HG02623 (cell line): ENCODE data around the gene DLK1.

ENCODE experiments used
- ATAC-seq: cut with Tn5 transposase; IDR thresholded peaks from one replicate; pipeline ENCODE4 v1.9.1; 2021; ENCODE audit warnings: moderate library complexity; ENCODE audit not compliant: unreplicated experiment

DLK1 gene

DNA sequence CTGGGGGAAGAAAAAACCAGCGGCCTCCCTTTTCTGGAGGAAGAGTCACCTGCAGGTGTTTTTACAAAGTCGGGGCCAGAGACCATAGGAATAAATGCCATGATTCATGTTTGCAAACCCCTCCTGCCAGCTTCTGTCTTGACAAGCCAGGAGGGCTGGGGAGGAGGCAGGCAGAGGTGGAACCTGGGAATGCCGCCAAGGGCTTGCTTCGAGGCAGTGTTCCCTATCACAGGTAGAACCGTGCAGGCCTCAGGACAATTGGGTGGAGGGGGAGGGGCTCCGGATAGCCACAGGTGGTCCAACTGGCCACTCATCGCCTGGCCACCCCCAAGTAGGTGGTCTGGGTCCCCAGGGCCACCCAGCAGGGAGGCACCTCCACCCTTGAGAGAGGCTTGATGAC is 14.2 kb upstream of the DLK1 start:
- no peak for ATAC-seq

DNA sequence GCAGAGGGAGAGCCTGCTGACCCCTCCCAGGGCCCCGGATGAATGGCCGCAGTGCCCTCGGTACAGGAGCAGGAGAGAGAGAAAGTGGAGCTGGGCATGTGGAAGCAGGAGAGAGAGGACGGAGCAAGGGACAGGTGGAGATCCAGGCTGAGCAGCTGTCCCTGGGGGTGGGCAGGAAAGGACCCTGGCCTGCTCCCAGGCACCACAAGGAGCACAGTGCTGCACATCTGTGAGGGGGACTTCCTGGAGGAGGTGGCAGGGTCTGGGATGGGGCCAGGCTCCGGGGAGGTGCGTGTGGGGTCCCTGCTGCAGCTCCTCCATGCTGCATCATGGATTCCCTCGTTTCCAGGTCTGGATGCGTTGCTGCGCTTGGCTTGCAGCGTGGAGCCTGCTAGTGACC is 13.0 kb upstream of the DLK1 start:
- no peak for ATAC-seq

DNA sequence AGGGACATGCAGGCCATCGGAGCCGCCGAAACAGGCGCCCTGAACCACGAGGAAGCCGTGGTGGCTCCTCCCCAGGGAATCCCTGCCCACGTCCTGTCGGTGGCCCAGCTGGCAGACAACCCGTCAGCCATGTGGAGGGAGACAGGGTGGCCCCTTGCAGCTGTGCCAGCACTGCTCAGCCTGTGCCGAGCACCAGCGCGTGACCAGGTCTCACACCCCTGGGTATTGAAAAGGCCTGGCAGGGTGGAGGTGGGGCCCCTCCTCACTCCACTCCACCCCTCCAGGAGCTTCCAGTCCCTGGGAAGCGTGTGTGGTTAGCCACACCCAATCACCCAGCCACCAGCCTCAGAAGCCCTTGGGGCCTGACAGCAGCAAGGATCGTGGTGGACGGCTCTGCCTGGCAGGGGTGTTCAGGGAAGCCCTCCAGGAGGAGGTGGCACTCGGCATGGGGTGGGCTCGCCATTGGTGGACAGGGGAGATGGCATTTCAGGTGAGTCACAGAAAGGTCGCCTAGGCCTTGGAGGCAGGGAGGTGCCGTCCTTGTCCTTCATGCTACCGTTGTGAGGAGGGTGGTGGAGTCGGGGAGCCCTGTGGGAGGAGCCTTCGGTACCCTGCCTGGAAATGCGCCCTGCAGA is 12.3 kb upstream of the DLK1 start:
- ATAC-seq, result no peak

DNA sequence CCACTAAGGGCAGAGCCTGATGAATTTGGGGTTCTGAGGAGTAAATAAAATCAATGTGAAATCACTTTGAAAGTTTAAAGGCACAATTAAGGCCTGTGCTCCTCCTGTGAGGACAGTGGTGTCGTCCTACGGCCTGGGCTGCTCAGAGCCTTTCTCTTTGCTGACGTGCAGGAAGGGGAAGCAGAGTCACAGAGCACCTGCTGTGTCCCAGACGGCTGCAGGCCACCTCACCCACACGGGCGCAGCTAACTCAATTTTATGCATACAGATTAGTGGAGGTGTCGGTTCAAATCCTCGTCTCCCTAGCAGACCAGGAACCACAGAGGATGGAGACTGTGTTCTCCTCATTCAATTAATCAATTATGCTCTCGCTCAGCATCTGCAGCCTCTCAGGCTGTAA is 11.4 kb upstream of the DLK1 start:
- ATAC-seq, result no peak

DNA sequence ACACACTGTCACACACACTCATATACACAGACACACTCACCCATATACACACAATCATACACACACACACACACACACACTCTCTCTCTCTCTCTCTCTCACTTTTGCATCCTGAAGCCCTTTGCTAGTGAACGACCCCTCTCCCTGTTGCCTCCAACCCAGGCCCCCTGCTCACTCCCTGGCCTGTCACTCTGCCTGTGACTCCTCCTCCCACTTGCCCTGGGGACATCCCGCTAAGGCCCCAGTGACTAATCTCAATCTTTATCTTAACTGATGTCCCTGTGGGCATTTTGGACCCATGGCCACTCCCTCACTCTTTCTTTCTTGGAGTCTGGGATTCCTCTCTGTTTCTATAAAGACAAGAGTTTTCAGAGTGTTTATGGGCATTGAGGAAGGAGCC is 10.9 kb upstream of the DLK1 start:
- ATAC-seq, result no peak

DNA sequence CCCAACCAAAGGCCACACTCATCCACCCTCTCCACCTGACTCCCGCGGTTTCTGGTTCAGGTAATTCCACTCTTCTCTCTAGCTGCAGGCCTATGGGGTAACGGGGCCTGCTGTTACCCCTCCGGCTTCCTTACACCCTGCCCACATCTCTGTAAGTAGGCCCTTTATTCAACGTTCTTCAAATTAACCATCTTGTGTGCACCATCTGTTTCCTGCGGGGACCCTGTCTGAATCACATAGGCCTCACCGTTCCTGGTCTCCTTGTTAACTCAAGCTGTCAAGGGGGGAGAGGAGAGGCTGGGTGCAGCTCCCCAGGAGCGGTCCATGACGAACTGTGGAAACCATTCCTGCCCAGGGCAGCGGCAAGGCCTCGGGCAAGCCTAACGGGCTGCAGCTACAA is 9.3 kb upstream of the DLK1 start:
- no peak for ATAC-seq

DNA sequence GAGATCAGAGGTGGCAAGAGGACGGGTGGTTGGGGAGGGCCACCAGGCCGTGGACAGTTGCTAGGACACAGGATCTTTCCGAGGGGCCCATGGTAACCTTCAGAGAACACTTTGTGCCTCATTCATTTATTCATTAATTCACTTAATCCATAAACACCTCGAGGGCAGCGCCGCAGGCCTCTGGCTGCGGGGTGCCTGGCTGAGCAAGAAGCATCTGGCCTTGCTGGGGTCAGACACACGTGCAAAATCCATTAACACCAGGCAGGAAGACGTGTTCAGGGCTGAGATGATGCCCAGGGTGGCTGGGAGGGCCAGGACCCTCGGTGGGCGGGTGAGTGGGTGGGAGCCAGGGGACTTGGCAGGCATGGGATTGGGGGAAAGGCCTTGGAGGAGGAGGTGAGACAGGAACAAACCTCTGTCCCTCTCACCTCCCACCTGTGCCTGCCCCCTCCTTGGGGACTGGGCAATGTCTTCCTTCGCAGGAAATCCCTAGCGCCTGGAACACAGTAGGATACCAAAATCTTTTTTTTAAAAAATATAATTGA is 6.6 kb upstream of the DLK1 start:
- no peak for ATAC-seq

DNA sequence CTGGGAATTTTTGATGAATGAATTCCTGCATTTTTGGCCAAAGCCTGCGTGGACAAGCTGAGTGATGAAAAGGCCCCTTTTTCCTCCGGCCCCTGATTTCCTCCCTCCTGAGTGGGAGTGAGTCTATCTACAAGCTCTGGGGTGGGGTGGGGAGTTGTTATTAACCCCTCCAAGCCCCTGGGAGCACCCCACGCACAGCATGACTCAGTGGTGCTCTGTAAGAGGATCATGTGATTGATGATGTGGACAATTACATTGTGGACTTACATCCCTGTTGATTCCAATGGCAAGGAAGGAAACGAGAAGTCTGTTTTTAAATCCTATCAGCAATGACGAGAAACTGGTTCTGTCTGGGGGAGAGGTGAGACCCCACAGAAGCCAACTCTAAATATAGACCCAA is 5.1 kb upstream of the DLK1 start:
- no peak for ATAC-seq

DNA sequence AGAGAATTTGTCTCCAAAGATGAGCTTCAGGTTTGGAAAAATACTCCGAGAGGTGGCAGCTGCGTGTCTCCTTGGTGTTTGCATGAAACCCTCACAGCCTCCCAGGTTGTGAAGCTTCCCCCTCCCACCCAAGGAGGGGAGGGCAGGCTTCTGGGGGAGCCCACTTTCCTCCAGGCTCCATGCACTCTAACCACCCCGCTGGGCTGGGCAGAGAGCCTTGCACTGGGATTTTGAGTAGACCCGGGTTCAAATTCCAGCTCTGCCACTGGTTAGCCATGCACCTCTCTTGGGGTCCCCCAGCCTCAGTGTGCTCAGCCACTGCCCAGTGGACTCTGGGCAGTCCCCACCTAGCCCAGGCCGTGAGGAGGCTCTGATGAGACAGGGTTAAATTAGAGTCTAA is 4.3 kb upstream of the DLK1 start:
- no peak for ATAC-seq

DNA sequence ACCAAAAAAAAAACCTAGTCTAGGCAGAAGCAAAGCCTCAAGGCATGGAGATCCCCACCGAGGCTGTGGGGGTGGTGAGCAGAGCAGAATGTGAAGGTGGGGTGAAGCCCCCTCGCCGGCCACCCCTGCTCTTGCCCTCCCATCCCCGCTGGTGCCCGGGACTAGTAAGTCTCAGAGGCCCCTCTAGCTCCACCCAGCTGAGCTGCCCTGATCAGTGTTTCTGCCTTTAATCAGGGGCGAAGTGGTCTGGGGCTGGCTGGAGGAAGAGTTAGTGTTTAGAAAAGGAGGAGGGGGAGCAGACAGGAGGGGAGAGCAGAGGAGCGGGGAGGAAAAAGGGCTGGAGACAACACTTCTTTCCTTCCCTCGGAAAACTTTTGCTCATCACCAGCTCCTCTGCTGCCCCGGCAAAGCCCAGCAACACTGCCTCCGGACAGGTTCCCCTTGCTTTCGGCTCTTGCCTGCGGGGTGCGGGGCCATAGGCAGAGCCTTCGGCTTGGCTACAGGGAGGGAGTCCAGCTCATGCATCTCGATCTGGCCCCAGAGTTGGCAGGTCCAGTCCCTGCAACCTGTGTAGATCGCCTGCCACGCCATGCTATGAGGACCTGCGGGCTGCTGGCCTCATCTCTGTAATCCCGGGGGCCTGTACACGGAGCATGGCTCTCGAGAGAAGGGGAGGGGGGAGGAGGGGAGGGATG is 3.4 kb upstream of the DLK1 start:
- no peak for ATAC-seq

DNA sequence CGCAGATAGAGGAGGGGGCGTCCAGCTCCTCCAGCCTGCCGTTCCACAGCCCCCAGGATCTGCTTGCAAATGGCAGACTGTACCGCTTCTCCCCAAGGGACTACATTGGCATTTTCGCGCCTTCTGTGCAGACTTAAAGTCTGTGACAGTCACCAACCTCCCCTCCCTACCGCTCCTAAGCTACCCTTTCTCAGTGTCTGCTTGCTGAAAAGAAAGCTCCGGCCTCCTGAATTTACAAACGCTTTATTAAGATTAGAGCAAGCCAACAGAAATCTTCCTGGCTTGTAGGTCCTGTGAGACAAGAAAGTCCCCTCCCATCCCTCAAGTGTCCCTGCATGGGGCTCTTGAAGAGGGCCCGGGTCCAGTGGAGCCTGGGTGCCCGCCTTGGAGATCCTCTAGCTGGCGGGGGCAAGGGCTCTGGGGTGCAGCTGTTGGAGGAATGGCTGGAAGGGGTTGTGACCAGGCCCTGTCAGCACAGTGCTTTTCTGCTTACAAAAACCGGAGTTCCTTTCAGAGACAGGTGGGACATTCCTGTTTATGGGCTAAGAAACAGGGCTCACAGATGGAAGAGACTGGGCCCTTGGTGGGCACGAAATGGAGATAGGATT is 2.8 kb upstream of the DLK1 start:
- ATAC-seq, result no peak

DNA sequence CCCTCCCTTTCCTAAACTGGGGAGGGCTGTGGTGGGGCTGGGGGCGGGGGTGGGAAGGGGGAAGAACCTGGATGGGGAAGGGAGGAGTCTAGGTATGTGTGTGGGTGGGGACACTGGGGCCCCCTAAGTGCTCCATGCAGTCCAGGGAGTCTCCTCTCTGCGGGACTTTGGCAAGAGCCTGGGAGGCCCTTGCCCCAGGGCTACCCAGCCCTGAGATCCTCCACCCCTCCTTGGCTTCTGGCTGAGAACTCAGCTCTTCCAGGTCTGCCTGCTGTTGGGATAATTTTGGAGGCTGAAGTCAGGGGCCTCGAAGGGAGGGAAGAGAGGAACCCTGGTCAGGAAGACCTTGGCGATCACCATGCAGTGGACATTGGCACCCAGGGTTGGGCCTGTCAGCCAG is 2.2 kb upstream of the DLK1 start:
- ATAC-seq, result no peak

DNA sequence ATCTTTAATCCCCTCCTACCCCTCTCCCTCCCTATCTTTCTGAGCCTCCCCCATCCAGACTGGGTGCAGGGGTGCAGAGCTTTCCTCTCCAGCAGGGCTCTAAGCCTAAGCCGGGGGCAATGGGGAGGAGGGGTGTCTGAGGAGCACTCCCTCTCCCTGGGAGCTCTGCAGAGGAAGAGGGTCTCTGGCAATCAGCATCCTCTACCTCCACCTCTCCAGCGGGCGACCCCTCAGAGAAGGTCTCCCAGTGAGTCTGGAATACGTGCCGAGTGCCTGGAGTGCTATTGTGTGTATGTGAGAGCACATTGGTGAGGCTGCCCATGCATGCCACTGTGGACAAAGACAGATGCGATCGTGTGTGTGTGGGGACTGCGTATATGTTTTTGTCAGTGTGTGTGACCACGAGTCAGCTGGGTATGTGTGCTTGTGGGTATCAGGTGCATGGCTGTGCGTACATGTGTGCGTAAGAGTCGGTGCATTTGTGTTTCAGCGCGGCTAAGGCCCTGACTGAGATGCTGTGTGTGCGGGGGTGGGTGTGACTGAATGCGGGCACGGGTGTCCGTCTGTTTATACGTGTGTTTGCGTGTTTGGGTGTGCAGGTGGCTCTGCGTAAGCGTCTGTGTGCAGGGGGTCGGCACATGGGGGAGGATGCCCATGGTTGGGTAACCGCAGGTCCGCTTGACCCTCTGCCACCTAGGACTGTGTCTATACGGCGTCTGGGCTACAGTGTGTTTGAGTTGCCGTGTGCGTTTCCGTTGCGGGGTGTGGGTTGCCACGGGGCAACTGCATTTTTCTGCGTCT is 905 bp upstream of the DLK1 start:
- ATAC-seq, result no peak

DNA sequence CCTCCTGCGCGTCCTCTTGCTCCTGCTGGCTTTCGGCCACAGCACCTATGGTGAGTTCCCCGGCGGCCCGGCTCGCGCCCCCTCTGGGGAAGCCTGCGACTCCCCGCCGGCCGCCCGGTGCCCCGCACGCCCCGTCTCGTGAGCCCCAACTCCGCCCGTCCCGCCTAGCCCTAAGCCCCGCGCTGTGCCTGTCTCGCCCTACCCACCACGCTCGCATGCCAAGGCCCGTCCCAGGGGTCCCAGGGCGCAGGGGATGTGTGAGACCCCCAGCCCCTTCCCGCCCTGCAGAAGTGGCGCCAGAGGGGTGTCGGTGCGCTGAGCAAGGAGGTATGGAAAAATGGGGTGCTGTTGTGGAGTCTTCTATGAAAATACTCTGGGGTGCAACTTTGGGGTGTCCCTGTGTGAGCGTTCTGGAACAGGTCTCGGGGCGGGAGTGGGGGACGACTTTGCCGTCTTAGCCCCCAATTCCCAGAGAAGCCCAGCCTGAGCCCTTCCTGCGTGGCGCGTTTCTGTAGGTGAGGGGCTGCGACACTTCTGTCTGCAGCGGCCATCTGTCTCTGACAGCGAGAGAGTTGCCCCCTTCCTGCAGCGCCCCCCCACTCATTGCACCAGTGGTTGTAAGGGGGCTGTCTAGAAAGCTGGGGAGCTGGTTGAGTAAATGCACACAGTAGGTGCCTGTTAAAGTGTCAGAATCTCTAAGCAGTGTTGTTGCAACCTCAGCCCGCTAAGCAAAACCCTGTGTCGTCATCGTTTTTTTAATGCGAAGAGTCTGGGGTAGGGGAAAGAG is 587 bp downstream of the DLK1 start:
- no peak for ATAC-seq

DNA sequence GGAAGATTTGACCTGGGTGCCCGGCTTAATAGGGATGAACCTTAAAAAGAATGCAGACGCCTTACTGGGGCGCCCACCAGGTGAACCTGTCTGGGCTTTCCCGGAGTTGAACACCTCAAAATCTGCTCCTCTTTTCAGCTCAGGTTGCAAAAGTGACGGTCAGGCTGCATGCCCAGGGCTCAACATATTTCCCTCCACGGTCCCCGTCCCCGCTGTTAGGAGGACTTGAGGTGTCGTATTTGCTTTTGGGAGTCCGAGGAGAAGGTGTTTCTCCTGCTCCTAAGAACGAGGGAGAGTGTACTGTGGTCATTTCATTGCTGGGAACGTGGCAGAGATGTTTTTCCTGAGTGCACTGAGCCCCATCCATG is 1.2 kb downstream of the DLK1 start:
- ATAC-seq, result no peak

DNA sequence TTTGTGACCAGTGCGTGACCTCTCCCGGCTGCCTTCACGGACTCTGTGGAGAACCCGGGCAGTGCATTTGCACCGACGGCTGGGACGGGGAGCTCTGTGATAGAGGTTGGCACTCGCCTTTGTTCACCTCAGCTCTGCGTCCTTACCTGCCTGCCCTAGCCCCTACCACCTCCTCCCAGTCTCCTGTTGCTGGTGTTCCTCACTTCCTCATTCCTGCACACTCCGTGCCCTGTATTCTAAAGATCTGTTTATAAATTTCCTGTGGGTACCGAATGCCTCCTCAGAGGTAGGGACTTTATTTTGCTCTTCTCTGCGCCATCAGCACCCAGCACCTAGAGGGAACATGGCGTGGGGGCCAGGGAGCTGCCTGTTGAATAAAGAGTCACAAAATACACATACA is 2.3 kb downstream of the DLK1 start:
- ATAC-seq, result no peak

DNA sequence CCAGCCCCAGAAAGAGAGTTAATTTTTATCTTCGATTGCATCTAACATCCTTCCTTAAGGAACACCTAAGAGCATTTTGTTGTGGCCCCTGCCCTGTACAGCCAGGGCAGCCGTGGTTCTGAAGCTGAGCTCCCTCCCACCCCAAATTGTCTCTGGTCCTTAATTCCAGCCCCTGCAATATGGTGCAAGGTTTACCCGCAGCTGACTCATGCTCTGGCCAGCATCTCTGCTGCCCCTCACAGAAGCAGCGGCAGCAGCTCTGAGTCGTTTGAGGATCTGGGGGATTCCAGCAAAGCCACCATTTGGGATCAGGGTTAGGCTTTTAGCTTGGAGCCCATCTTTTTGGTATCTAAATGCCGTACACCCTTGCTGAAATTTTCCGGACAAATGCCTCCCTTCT is 3.3 kb downstream of the DLK1 start:
- ATAC-seq, result no peak

DNA sequence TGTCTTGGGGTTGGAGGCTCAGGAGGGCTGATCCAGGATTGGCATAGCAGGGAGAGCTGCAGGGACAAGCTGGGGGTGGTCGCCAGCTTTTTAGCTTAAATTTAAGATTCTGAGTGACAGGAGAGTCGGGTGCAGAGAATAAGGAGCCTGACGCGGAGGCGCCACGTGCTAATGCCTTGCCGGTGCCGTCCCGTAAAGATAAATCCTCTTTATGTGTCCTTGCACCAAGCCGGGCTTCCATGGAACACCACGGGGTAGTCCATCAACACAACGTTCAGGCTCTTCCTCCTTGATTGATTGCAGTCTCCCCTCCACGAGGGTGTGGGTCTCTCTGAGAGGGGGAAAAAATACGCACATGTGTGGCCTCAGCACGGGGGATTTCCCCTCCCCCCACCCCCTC is 3.9 kb downstream of the DLK1 start:
- no peak for ATAC-seq

DNA sequence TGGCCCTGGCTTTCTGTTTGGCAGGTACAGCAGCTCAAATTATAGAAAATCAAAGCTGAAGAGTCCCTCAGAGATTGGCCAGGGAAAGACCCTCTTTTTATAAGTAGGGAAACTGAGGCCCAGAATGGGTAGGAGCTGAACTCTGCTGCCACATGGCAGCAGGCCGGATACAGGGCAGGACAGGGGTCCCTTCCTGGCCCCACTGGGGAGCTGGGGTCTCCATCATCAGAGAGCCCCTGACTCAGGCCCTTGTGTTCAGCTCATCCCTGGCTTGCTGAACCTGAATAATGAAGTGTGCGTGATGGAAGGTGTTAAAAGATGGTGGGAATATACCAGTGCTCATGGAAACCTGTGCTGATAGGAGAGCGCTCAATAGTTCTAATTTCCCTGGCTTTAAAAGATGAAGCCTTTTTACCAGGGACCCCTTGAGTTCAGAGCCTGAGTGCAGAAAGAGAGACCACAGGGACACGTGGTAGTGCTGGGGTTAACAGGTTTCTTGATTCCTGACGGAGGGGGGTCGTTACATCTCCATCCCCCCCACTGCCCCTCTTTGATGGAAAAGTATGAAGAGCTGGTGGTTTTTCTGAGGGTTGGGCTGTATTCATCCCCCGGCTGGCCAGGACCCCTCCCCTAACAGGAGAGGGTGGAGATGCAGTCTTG is 4.4 kb downstream of the DLK1 start:
- ATAC-seq, result no peak
